SU-DHL-6 (cell line): ENCODE measurements around the gene MAG.

Source experiments
- EZH2phosphoT487 ChIP-seq: fragments of 200-600 bp; sonication (generic), shearing (Covaris generic); conservative IDR thresholded peaks from 2 replicates; pipeline ENCODE4 v1.6.1; 2018; ENCODE audit warnings: mild to moderate bottlenecking, antibody characterized with exemption, low read length, moderate library complexity, mixed read lengths
- TF ChIP-seq, protein P1 (sequence below): fragments of 200-600 bp; sonication (generic); IDR thresholded peaks from one replicate; pipeline ENCODE4 v1.5.1; 2017; ENCODE audit warnings: antibody characterized with exemption, mild to moderate bottlenecking, low read length, moderate library complexity; ENCODE audit not compliant: insufficient read depth, poor library complexity, severe bottlenecking

DNA sequence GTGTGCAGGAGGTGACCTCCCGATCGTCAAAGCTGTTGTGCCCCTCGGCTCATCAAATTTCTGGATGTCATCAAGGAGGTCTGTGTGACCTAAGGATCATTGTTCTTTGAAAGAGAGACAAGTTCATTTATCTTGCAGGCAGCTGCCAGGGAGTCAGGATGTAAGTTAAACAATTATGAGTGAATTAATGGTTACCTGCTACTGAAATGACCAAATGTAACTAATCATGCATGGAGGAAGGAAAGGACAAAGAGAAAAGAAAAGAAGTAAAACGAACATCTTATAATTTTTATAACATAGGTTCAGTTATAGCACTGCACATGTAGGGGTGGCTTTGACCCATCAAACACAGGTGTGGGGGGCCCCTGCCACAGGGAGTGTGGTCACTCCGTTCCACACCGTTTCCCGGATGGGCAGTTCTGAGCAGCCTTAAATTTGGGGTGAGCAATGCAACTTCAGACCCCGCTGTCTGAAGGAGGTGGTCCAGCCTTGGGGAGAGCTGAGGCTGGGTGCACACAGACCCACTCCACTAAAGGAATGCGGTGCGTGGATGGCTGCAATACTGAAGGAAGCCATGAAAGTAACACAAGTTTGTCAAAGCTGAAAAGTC, 42.3 kb downstream of the MAG start:
- TF ChIP-seq, protein P1, sequence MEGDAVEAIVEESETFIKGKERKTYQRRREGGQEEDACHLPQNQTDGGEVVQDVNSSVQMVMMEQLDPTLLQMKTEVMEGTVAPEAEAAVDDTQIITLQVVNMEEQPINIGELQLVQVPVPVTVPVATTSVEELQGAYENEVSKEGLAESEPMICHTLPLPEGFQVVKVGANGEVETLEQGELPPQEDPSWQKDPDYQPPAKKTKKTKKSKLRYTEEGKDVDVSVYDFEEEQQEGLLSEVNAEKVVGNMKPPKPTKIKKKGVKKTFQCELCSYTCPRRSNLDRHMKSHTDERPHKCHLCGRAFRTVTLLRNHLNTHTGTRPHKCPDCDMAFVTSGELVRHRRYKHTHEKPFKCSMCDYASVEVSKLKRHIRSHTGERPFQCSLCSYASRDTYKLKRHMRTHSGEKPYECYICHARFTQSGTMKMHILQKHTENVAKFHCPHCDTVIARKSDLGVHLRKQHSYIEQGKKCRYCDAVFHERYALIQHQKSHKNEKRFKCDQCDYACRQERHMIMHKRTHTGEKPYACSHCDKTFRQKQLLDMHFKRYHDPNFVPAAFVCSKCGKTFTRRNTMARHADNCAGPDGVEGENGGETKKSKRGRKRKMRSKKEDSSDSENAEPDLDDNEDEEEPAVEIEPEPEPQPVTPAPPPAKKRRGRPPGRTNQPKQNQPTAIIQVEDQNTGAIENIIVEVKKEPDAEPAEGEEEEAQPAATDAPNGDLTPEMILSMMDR = no peak
- no peak for TF ChIP-seq EZH2phosphoT487
